ENCODE data around the gene PTH2R.

PTH2R gene

DNA sequence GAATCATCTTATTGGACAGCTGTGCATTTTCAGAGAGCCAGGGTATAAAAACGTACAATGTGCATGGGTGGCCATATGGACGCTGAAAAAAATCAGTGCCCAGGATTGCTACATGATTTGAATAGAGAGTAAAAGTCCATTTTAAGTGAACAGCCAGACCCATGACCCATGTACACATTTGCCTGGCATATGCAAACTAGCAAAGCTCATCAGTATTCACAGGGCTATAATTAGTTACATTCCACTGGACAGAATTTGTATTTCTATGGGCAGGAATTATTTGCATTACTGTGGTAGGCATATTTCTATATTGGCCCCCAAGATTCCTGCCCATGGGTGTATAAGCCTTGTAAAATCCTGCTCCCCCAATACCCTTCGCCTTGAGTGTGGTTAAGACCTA lies 78.8 kb downstream of the PTH2R start:
- ChIA-PET CTCF (no interaction called here), POLR2A (no interaction called here)
- DNase-seq (ENCODE audit: extremely low spot score): no peak
- no peak for TF ChIP-seq FOXA1 (IDR thresholded peaks at IDR 0.05)
- TF ChIP-seq NFRKB (IDR thresholded peaks at IDR 0.05): no peak
- TF ChIP-seq CTBP1 (IDR thresholded peaks at IDR 0.05; ENCODE audit: borderline replicate concordance): no peak
- no peak for TF ChIP-seq L3MBTL2 (conservative IDR thresholded peaks at IDR 0.05)
- no peak for TF ChIP-seq HDGF (IDR thresholded peaks at IDR 0.05; ENCODE audit: borderline replicate concordance)
- TF ChIP-seq BHLHE40 (IDR thresholded peaks at IDR 0.05; ENCODE audit: borderline replicate concordance): no peak
- no peak for TF ChIP-seq ARNT (IDR thresholded peaks at IDR 0.05)
- TF ChIP-seq TARDBP (IDR thresholded peaks at IDR 0.05): no peak
- TF ChIP-seq ELF4 (IDR thresholded peaks at IDR 0.05): no peak
- no peak for TF ChIP-seq ZNF384 (IDR thresholded peaks at IDR 0.05)
- TF ChIP-seq SUZ12 (IDR thresholded peaks at IDR 0.05): no peak
- no peak for TF ChIP-seq FOXK2 (IDR thresholded peaks at IDR 0.05)
- TF ChIP-seq SP1 (IDR thresholded peaks at IDR 0.05): no peak
- no peak for TF ChIP-seq PKNOX1 (IDR thresholded peaks at IDR 0.05)
- TF ChIP-seq LEF1 (IDR thresholded peaks at IDR 0.05; ENCODE audit: borderline replicate concordance): no peak
- TF ChIP-seq FOXM1 (IDR thresholded peaks at IDR 0.05; ENCODE audit: borderline replicate concordance): no peak

GRCh38 chr2:208488686-208489564 lies 82.3 kb downstream of the PTH2R start:
- DNase-seq (ENCODE audit: extremely low spot score): no peak
- TF ChIP-seq FOXK2 (IDR thresholded peaks at IDR 0.05) (no peak), TARDBP (IDR thresholded peaks at IDR 0.05) (no peak), ZNF384 (IDR thresholded peaks at IDR 0.05) (no peak), PKNOX1 (IDR thresholded peaks at IDR 0.05) (no peak), L3MBTL2 (conservative IDR thresholded peaks at IDR 0.05) (no peak), CTBP1 (IDR thresholded peaks at IDR 0.05; ENCODE audit: borderline replicate concordance) (no peak), ELF4 (IDR thresholded peaks at IDR 0.05) (no peak), LEF1 (IDR thresholded peaks at IDR 0.05; ENCODE audit: borderline replicate concordance) (no peak), FOXA1 (IDR thresholded peaks at IDR 0.05) (no peak), ARNT (IDR thresholded peaks at IDR 0.05) (no peak), HDGF (IDR thresholded peaks at IDR 0.05; ENCODE audit: borderline replicate concordance) (no peak), SP1 (IDR thresholded peaks at IDR 0.05) (no peak), FOXM1 (IDR thresholded peaks at IDR 0.05; ENCODE audit: borderline replicate concordance) (no peak), BHLHE40 (IDR thresholded peaks at IDR 0.05; ENCODE audit: borderline replicate concordance) (no peak), SUZ12 (IDR thresholded peaks at IDR 0.05) (no peak), NFRKB (IDR thresholded peaks at IDR 0.05) (no peak)
- ChIA-PET POLR2A (no interaction called here), CTCF (no interaction called here)

DNA sequence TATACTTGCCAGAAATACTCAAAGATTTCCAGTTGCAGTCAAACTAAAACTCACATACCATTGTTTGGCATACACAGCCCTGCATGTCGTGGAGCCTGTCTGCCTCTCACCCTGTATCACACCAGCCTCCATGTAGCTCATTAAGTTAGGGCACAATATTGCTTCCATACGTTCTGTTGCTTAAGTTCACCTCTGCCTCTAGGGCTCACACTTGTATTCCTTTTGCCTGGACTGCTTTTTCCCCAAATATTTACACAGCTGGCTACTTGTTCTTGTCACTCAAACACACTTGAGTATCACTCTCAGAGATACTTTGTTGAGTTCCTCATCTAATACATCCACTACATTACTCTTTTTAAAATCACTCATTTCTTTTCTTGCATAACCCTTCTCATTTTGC lies 83.1 kb downstream of the PTH2R start:
- ChIA-PET CTCF (no interaction called here), POLR2A (no interaction called here)
- TF ChIP-seq PKNOX1 (IDR thresholded peaks at IDR 0.05) (0 out of 2 replicates have a peak, but pooled peaks have one; percentile 4), ZNF384 (IDR thresholded peaks at IDR 0.05) (no peak)
- DNase-seq (ENCODE audit: extremely low spot score): no peak

GRCh38 chr2:208490492-208490891 lies 83.9 kb downstream of the PTH2R start:
- TF ChIP-seq SP1 (IDR thresholded peaks at IDR 0.05) (no peak), SUZ12 (IDR thresholded peaks at IDR 0.05) (no peak), TARDBP (IDR thresholded peaks at IDR 0.05) (no peak), FOXM1 (IDR thresholded peaks at IDR 0.05; ENCODE audit: borderline replicate concordance) (no peak), ARNT (IDR thresholded peaks at IDR 0.05) (no peak), PKNOX1 (IDR thresholded peaks at IDR 0.05) (no peak), L3MBTL2 (conservative IDR thresholded peaks at IDR 0.05) (no peak), ZNF384 (IDR thresholded peaks at IDR 0.05) (no peak), ELF4 (IDR thresholded peaks at IDR 0.05) (no peak), BHLHE40 (IDR thresholded peaks at IDR 0.05; ENCODE audit: borderline replicate concordance) (no peak)
- CTCF ChIA-PET: no interaction called here
- POLR2A ChIA-PET: no interaction called here
- no peak for DNase-seq (ENCODE audit: extremely low spot score)

DNA sequence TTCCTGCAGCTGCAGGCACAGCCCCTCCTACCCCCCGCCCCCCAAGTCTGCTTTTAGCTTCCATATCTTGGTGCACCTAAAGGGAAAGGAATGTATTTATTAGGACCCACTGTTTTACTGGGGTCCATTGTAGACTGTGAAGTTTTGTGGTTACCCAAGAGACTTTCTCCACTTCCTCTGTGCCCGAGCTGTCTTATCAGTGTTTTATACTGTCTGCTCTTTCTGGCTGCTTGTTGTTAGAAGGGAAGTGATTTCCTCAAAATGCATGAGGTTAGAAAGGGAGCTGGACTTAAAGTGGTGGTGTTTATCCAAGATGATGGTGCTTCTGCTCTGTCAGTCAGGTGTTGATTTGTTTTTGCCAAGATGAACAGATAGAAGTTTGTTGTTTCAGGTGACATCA lies 85.0 kb downstream of the PTH2R start:
- DNase-seq (ENCODE audit: extremely low spot score): no peak
- no peak for TF ChIP-seq ARNT (IDR thresholded peaks at IDR 0.05)
- TF ChIP-seq PKNOX1 (IDR thresholded peaks at IDR 0.05): no peak
- no peak for TF ChIP-seq BHLHE40 (IDR thresholded peaks at IDR 0.05; ENCODE audit: borderline replicate concordance)
- TF ChIP-seq FOXA1 (IDR thresholded peaks at IDR 0.05): no peak
- no peak for TF ChIP-seq CTBP1 (IDR thresholded peaks at IDR 0.05; ENCODE audit: borderline replicate concordance)
- no peak for TF ChIP-seq ELF4 (IDR thresholded peaks at IDR 0.05)
- TF ChIP-seq FOXK2 (IDR thresholded peaks at IDR 0.05): no peak
- no peak for TF ChIP-seq FOXM1 (IDR thresholded peaks at IDR 0.05; ENCODE audit: borderline replicate concordance)
- no peak for TF ChIP-seq L3MBTL2 (conservative IDR thresholded peaks at IDR 0.05)
- TF ChIP-seq ZNF384 (IDR thresholded peaks at IDR 0.05): no peak
- ChIA-PET CTCF (no interaction called here), POLR2A (no interaction called here)

All from HEK293T (cell line).